HG03097 (cell line): ENCODE data around the gene ADORA3.

Experiments used
- ATAC-seq: cut with Tn5 transposase; IDR thresholded peaks from one replicate; pipeline ENCODE4 v1.9.1; 2021; ENCODE audit not compliant: unreplicated experiment, low FRiP score

ADORA3 gene

DNA sequence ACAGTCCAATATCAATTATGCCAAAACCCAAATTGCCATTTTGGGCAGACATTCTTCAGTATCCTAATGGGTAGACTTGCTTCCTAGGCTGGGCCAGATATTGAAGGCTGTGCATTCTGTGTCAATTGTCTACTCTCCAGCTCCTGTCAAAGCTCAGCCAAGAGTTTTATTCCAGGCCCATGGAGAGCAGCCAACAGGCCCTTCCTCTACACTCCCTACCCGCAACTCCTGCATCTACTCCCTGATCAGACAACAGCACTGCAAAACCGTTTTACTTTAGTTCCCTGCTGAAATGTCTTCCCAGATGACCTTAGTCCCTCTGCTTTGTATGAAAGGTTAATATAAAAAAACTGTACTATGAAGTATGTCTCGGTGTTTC is 6.6 kb upstream of the ADORA3 start:
- ATAC-seq, result no peak

DNA sequence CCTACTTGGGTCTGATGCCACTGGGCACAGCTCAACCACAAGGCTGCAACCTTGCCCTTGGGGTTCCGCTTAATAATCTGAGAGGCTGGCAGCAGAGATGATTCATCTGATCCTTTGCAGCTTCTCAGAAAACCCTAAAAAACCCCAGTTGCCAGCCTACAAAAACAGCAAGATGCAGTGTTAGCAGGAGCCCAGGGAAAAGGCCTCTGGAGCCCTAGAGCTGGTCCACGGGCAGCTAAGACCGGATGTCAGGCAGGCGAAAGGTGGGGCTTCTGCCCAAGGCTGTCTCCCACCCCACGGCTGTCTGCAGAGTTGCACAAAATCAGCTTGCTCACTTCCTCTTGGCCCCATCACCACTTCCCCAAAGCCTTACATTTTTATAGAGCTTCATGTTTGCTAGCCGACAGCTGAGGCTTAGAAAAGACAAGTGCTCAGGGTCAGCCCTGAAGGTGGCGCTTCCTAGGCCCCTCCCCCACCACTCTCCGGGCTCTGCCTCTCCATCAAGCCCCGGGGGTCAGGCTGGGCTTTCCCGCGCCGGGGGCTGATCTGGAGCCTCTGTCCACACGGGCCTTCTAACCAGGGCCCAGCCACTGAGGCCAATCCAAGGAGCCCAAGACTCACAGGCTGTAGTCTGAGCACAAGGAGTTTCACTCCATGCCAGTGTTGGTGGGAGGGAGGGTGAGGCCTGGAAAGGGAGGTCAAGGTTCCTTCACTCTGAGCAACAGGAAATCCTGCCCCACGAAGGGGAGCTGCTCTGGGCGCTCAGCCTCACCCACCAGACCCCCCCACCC is 4.2 kb upstream of the ADORA3 start:
- ATAC-seq, result peak; percentile 51

DNA sequence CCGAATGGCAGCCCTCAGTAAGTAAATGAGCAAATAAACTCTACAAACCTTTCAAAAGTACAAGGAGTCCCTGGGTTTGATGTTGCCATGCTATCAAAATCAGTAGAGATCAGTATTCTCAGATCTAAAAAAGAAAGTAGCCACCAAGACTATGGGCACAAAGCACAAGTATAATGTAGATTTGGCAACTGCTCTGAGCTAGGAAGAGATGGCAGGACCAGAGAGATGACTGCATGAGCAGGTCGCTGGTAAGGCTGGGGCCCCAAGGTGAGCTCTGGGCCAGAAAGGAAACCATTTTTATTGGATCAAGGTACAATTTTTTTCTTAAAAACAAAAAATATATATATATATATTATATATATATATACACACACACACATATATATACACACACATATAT is 3.1 kb upstream of the ADORA3 start:
- ATAC-seq, result no peak

DNA sequence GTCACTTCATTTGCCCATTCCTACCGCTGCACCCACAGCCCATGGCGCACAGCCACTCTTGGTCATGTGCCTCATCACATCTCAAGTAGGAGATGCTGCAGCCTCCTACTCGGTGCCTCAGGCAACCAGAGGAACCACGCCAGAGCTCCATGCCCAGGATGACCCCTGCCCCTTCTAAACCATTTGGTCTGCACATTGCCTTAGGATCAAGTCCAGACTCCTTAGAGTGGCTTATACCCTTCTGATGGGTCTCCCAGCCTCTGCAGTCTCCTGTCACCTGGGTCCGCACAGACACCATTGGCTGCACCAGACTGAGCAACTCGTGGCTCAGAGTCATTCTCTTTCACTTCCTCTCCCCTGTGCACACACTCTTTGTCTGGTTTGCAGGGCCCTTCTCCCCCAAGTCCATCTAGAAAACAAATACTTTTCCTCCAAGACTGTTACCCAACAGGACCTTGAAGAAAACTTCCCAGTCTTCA is 2.2 kb upstream of the ADORA3 start:
- peak; percentile 42 for ATAC-seq

DNA sequence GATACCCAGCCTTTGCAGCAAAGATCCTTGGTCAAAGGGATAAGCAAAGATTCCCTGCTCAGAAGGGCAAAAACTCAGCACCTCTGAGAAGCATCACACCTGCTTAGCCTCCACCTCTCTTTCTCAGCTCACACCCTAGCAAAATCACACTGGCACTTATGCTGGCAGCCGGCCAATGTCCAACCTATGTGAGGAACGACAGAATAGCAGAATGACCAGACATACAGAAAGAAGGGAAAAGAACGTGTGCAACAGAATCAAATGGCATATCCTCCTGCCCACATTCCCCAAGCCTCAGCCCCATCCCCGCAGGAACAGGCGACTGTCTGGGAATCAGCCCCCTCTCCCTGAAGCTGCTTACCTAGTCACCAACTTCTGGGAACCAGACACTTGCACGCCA is 664 bp upstream of the ADORA3 start:
- ATAC-seq, result no peak

DNA sequence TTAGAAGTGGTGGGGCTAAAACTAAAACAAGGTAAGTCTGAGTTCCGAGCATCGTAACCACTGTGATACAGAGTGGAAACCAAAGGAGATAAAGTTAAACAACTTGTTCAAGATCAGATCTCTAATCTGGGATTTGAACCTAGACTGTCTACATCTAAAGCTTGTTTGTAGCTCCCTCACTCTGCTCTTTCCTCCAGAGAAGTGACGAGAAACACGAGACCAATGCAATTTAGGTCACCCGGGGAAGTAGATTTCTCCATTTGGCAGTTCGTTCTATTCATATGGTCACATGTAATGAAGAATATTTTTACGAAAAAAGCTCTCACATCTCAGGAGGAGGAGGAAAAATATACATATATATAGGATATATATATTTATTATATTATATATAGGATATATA is 1.8 kb downstream of the ADORA3 start:
- ATAC-seq, result no peak

DNA sequence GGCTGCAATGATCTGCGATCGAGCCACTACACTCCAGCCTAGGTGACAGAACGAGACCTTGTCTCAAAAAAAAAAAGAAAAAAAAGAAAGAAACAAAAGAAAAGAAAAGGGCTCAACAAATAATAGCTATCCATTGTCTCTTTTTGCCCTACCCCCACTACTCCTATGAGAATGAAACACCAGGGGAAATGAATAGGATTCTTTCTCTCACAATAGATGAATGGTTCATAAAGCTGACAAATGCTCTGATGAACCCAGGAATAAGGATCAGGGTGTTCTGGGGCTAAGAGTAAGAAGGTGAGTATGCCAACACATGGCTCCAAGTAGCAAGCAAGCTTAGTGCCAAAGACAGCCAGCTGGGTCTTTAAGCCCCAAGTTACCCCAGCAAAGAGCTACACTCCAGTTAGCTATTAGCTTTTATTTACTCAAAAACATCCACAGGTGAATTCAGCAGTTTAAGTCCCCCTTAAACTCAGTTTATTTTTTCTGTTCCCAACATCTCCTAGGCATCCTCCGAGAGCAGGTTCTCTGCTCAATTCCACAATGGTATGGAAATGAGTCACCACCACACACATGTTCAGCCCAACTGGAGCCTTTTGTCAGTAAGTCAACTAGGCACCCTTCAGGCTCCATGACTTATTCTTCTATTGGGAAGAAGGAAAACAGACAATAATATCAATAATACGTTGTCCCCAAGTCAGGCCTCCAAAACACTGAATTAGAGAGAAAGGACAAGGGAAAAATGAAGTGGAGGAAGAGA is 4.2 kb downstream of the ADORA3 start:
- ATAC-seq, result no peak

DNA sequence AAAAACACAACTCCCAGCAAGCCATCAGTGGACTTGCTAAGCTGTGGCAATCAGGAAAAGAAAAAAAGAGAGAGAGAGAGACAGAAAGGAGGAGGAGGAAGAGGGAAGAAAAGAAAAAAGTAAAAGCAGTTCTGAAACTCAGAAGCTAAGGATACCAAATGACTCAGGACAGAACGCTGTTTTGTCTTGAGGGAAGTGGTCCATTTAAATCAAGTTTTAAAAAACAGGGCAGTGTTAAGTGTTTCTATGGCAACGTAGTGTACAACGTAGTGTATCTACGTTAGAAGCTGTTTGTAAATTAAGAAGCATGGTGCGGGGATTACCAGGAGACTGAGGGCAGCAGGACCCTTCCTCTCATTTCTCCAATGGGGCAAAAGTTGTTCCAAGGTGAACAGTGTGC is 5.8 kb downstream of the ADORA3 start:
- ATAC-seq, result no peak

DNA sequence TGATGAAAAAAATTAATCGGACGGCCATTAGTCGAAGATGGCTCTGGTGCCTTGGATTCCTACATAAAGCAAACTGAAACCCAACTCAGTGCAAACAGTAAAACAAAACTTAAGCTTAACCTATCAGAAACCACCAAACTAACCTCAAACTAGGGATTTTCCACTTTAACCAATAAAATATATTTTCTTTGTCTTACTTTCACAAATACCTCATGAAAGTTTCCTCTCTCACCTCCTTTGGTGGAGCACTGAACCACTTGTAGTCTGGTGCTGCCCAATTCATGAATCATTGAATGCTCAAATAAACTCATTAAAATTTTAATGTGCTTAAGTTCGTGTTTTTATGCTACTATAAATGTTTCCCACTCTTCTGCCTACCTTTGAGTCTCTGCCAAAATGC is 7.0 kb downstream of the ADORA3 start:
- no peak for ATAC-seq

DNA sequence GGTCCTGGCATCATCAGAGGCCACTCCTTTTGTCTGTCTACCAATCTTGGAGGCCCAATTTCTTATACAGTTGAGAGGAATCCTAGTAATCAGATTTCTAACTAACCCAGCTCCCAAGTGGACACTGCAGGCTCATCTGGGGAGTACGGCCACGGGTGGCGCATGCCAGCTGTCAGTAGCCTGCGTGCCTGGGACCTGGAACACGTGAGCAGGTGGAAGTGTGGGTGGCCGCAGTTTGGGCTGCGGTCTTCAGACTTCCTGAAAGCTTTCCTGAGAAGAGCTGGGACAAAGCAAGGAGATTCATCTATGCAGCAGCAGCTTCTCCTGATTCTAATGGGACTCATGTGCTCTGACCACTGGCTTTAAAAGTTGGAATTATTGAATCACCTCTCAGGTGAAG is 12.4 kb downstream of the ADORA3 start:
- no peak for ATAC-seq

DNA sequence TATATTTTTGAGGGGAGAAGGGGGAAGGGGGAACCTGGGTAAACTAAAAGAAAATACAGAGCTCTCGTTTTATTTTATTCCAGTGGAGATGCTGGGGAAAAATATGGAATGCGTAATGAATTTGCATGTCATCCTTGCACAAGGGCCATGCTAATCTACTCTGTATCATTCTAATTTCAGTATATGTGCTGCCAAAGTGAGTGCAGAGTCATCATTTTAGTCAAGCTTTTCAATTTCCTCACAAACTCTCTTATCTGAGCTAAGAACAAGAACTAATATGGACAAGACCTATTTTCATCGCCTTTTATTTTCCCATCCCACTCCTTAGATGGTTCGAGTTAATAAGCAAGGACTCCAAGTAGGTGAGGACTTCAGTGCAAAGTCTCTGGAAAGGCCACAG is 13.2 kb downstream of the ADORA3 start:
- no peak for ATAC-seq

DNA sequence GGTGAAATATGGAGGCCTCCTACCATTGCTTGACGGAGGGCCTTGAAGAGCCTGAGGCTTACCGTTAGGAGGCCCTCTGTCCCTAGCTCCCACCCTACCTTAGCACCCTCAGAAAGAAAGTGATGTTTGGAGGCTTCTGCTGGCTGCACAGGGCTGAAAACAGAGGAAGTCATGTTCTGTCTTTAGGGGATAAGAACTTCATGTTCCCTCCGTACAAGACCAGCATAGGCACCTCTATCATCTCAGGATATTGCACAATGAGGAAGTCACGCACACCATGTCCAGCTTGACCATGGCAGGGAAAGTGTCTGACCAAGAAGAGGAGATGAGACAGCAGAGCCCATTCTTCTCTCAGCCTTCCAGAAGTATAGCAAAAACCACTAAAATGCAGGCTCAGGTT is 13.8 kb downstream of the ADORA3 start:
- ATAC-seq, result no peak

DNA sequence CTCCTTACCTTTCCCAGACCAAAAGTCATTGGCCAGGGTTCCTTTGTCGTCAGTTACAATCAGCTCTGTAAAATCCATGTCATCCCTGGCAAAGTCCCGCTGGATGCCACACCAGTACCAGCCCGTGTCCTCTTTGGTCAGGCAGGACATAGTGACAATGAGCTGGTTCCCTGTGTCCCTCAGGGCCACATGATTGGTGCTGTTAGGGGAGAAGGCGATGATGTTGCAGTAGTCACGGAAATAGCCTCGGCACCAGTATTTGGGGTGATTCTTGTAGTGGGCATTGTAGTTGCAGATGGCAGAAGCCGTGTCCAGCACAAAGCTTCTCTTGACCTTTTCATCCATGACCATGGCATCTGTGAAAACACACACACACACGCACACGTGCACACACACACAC is 14.8 kb downstream of the ADORA3 start:
- ATAC-seq, result no peak

DNA sequence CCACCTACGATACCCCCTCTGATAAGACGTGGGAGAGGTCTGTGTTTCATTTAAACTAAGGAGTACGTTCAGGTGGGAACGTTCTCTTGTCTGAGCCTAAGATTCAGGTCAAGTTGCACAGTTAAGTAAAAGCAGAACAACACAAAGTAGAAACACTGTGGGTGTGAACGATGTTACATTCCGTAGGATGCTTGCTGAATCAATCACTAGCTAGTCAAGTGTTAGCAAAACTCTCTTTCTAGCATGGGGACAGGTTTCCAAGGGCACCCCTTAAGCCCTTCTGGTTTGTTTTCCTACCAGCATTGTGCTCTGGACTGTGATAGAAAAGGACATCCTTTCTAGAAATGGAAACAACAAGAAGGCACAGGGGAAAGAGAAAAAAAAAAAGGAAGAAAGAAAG is 16.3 kb downstream of the ADORA3 start:
- ATAC-seq, result no peak

DNA sequence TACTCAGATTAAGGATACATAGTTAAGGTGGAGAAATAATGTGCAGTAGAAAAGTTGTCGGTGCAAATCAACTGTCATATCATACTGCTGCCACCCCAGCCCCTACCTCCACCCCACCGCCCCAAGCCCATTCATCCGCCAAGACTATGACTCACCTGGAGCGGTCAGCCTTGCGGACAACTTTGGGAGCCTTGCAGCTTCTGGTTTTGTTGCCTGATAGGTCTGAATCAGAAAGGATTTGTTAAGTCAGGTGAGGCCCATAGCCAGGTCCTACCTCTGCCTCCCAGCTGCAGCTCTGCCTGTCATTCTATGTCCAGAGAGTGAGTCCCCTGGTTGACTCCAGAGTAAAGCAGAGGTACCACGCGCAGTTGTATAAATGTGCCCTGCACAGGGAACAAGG is 17.0 kb downstream of the ADORA3 start:
- ATAC-seq, result no peak

DNA sequence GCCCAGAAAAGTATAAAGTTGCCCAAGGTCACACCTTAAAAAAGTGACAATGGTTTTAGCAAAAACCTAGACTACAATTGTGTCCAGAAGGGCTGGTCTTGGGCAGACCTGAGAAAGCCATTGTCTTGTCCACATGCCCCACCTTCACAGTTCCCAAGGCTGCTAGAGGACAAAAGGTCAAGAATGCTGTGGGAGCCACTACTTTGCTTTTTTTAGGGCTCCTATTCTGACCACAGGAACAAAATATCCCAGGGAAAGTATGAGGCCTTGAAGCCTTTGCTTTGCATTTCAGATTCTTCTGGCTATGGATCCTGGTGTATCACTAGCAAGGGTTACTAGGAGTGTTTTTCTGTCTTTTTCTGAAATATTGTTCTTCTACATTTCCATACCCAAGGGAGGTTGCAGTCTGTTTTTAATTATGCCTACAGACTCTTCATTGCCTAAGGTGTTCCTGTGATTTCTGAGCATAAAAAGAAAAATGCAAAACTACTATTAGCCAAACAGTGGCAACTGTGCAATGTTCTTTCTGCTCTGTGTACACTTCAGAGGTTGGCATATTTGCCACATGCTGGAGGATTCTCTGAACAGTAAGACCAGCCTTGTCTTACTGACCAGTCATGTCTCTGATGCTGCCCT is 18.9 kb downstream of the ADORA3 start:
- ATAC-seq, result no peak

DNA sequence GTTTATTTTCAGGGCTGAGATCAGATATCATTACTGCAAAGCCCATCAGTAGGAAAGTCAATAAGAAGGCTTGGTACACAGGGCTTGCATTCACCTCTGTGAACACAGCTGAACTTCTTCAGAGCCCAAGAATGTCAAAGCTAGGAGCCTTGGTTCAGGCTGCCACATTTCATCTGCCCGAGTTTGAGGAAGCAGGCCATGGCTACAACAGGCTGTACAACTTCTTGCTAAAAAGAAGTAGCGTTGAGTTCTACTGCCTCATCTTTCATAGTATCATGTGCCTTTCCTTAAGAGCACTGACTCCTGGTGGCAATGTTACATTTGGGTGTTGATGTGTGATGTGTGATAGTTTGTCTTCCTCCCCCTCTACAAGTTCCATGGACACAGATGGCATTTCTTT is 19.6 kb downstream of the ADORA3 start:
- no peak for ATAC-seq

DNA sequence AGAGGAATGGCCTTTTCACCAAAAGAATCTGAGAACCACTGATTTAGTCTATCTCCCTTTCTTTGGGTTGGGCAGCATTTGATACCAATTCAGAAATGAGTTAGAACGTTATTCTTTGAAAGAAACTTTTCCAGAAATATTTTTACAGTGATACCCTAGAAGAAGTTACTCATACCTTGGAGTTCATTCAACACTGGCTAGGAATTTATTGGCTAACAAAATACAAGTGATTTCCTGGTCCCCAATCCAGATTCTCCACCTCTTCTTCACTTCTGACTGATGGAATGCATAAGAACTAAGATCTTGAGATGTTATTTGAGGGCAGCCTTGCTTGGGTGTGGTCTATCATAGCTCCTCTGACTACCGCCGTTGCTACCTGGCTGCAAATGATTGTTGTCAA is 20.3 kb downstream of the ADORA3 start:
- no peak for ATAC-seq

DNA sequence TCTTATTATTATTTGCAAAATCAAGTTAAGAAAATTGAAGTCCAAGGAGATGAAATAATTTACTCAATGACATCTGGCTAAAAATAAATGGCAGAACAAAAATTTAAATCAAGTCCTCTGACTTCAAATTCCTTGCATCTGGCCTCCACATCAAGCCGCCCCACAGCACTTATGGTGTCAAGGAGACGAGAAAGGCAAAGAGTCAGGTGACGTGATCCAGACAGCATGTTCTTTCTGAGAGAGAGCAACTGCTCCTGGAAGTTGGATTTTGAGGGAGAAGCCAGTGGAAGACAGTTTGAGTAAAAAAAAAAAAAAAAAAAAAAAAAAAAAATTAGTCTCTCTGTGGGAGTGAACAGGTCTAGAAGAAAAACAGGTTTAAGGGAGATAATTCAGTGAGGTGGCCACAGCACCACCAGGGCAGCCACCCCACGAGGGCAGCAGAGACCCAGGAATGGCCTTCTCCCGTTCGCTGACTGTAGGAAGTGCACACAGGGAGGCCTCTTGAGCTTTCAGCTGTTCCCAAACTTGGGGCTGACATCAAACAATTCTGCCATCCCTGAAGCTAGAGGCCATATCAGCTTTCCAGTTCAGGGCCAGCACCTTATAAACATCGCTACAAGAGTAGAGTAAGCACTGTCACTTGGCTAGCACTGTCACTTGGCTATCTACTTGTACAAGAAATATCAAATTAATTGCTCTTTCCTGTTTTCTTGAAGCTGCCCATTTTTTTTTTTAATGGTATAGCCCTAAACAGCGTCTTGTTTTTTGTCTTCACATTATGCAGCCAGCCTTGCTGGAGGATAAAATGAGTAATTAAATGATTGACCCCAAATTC is 21.8 kb downstream of the ADORA3 start:
- ATAC-seq, result no peak

DNA sequence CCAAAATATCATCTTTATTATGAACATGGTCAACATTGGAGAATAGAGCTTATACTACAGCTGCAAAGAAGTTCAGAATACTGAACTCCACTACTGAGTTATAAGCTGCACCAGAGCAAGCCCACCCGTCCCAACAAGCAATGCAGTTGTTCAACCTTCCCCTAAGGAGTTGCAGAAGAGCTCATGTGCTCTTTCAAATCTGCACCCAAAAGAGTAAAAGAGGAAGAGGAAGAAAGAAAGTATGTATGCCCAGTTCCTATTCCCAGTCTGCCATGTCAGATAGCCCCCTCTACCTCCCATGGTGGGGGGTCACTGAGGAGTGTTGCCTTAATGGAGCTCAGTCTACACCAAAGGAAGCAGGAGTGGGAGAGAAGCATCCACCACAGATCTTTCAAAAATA is 22.8 kb downstream of the ADORA3 start:
- ATAC-seq, result no peak
